GM23248 (cell line): Measurements from ENCODE around the gene FAM83E. TPM values are rescaled to one million over a fixed set of nuclear protein-coding genes. Genes with fewer than 3 reads are reported as not detected.
"Not testable (repeated sequence)": the region's sequence is repeated elsewhere in the genome, so short reads cannot be mapped to it uniquely, and the experiment has no call there.

ENCODE experiments used
- DNase-seq: peaks from one replicate; pipeline ENCODE4 v3.0.0-alpha.2; 2015
- H2AFZ ChIP-seq: fragments of 200-600 bp; sonication (generic); 2 replicates; pipeline ENCODE4 v1.6.1; 2016; ENCODE audit warnings: antibody characterized with exemption
- H3F3A ChIP-seq: fragments of 200-600 bp; sonication (generic); 2 replicates; pipeline ENCODE4 v1.6.1; 2016; ENCODE audit warnings: mild to moderate bottlenecking, antibody characterized with exemption, mixed run types; ENCODE audit not compliant: insufficient read depth
- H3K27ac ChIP-seq: fragments of 200-600 bp; sonication (generic); 2 replicates; pipeline ENCODE4 v1.5.1; 2016; ENCODE audit warnings: mild to moderate bottlenecking
- H3K27me3 ChIP-seq: fragments of 200-600 bp; sonication (generic); replicated peaks from 2 replicates; pipeline ENCODE4 v1.6.1; 2016; ENCODE audit warnings: mild to moderate bottlenecking; ENCODE audit not compliant: insufficient read depth
- H3K36me3 ChIP-seq: fragments of 200-600 bp; sonication (generic); 2 replicates; pipeline ENCODE4 v1.6.1; 2016; ENCODE audit warnings: low read depth, mild to moderate bottlenecking
- H3K4me1 ChIP-seq: fragments of 200-600 bp; sonication (generic); 2 replicates; pipeline ENCODE4 v1.6.1; 2016; ENCODE audit warnings: mild to moderate bottlenecking; ENCODE audit not compliant: insufficient read depth
- H3K4me2 ChIP-seq: fragments of 200-600 bp; sonication (generic); one replicate; pipeline ENCODE4 v1.6.1; 2016; ENCODE audit warnings: mild to moderate bottlenecking; ENCODE audit not compliant: unreplicated experiment
- H3K4me3 ChIP-seq: fragments of 200-600 bp; sonication (generic); 2 replicates; pipeline ENCODE4 v1.5.1; 2016; ENCODE audit warnings: mild to moderate bottlenecking
- H3K79me2 ChIP-seq: fragments of 200-600 bp; sonication (generic); 2 replicates; pipeline ENCODE4 v1.6.1; 2016; ENCODE audit warnings: mild to moderate bottlenecking; ENCODE audit not compliant: insufficient read depth
- H3K9ac ChIP-seq: fragments of 200-600 bp; sonication (generic); 2 replicates; pipeline ENCODE4 v1.6.1; 2016; ENCODE audit warnings: mild to moderate bottlenecking
- H3K9me2 ChIP-seq: fragments of 200-600 bp; sonication (generic); 2 replicates; pipeline ENCODE4 v1.6.1; 2016; ENCODE audit warnings: mixed run types, mild to moderate bottlenecking, moderate library complexity; ENCODE audit not compliant: insufficient read depth
- H3K9me3 ChIP-seq: fragments of 200-600 bp; sonication (generic); one replicate; pipeline ENCODE4 v1.6.1; 2017; ENCODE audit warnings: low read depth
- H4K20me1 ChIP-seq: fragments of 200-600 bp; sonication (generic); 2 replicates; pipeline ENCODE4 v1.6.0; 2016; ENCODE audit not compliant: insufficient read depth
- EZH2 ChIP-seq: fragments of 200-600 bp; sonication (generic); IDR thresholded peaks from 2 replicates; pipeline ENCODE4 v1.6.1; 2018; ENCODE audit warnings: antibody characterized with exemption, mild to moderate bottlenecking; ENCODE audit not compliant: insufficient read depth, poor library complexity, severe bottlenecking
- EZH2phosphoT487 ChIP-seq: fragments of 200-600 bp; sonication (generic); IDR thresholded peaks from 2 replicates; pipeline ENCODE4 v1.6.1; 2018; ENCODE audit warnings: antibody characterized with exemption, moderate library complexity, mild to moderate bottlenecking, low read depth; ENCODE audit not compliant: insufficient read depth
- WGBS, 2 experiments: methylation state at CpG; one replicate each; pipeline ENCODE4 v1.1.6; 2015 to 2017; ENCODE audit warnings: low lambda C conversion rate in 2 of 2, low coverage in 1 of 2; ENCODE audit errors: missing lambda C conversion rate in 2 of 2; 5-methylcytosine and 5-hydroxymethylcytosine counted together
- in situ Hi-C: fragments of 300-500 bp; cut with MboI; formaldehyde crosslinking; loops from 2 replicates; pipeline ENCODE4 v1.15.0; 2020
- polyA plus RNA-seq: library from polyadenylated mRNA; unstranded; fragments of >200 nt; fragmentation: Nextera tagmentation; extraction: Ambion mirVana; gene quantifications from 2 replicates; pipeline ENCODE4 v1.2.1, GENCODE V29; 2016
- total RNA-seq: library from RNA; depleted of rRNA; stranded (reverse); fragments of >200 nt; shearing (Covaris generic); gene quantifications from 2 replicates; pipeline ENCODE4 v1.2.3, GENCODE V29; 2014

FAM83E gene
- total and polyA plus RNA-seq, 2 experiments from 2014 or later = not detected

- Histone ChIP-seq H3K4me3 (no peak overlapping the region), H3K27ac (no peak overlapping the region), H3F3A (peaks cover 18% of the 10 kb centered on the region), H3K9ac (no peak overlapping the region), H3K27me3 (no peaks in the 10 kb centered on the region), H2AFZ (0 out of 2 replicates have a peak overlapping the region, but pooled peaks have one; percentile 13), H3K4me2 (peak overlapping the region; percentile 45), H3K79me2 (no peaks in the 10 kb centered on the region), H3K36me3 (no peaks in the 10 kb centered on the region), H4K20me1 (no peaks in the 10 kb centered on the region), H3K9me2 (no peaks in the 10 kb centered on the region), H3K4me1 (peaks cover 5% of the 10 kb centered on the region; the same call in 1 of the 2 replicates), H3K9me3 (no peaks in the 10 kb centered on the region)
- WGBS, 2 experiments = 63 to 65% methylated on average over 35 of the region's 35 CpGs
- in situ Hi-C loops = no loop called here
- peak; percentile 84 for DNase-seq
- TF ChIP-seq EZH2 (no peak), EZH2phosphoT487 (no peak)
Observed at GRCh38 chr19:48660852-48661710, 46.2 kb upstream of the FAM83E start.

- no peak overlapping the region for H3K27ac ChIP-seq
- peak; percentile 43 for DNase-seq
- no peak overlapping the region for H3K4me2 ChIP-seq
- no peaks in the 10 kb centered on the region for H3K9me2 ChIP-seq
- 77 to 79% methylated on average over 5 of the region's 5 CpGs for WGBS, 2 experiments
- H3K9ac ChIP-seq = no peak overlapping the region
- H3K4me3 ChIP-seq = no peak overlapping the region
- no peaks in the 10 kb centered on the region for H3K27me3 ChIP-seq
- TF ChIP-seq EZH2 (no peak), EZH2phosphoT487 (no peak)
- no peak overlapping the region for H2AFZ ChIP-seq
- no peaks in the 10 kb centered on the region for H3K36me3 ChIP-seq
- peaks cover 5% of the 10 kb centered on the region; the same call in 1 of the 2 replicates for H3K4me1 ChIP-seq
- peaks cover 18% of the 10 kb centered on the region for H3F3A ChIP-seq
- no peaks in the 10 kb centered on the region for H4K20me1 ChIP-seq
- H3K79me2 ChIP-seq = no peaks in the 10 kb centered on the region
- in situ Hi-C loops = no loop called here
- H3K9me3 ChIP-seq = no peaks in the 10 kb centered on the region
Observed at GRCh38 chr19:48659768-48660167, 44.9 kb upstream of the FAM83E start.

GRCh38 chr19:48658483-48658882, 43.6 kb upstream of the FAM83E start:
- H4K20me1 ChIP-seq = no peaks in the 10 kb centered on the region
- in situ Hi-C loops = no loop called here
- no peak for DNase-seq

GRCh38 chr19:48657828-48658227, 43.0 kb upstream of the FAM83E start:
- H3K4me3 ChIP-seq, in situ Hi-C loops, H3K9ac ChIP-seq, H3K27me3 ChIP-seq, H2AFZ ChIP-seq, H3K4me2 ChIP-seq, H4K20me1 ChIP-seq, H3K9me3 ChIP-seq, H3K79me2 ChIP-seq, H3K9me2 ChIP-seq, H3K36me3 ChIP-seq, H3K27ac ChIP-seq, H3K4me1 ChIP-seq, DNase-seq: not testable (repeated sequence)
- 95 to 98% methylated on average over 5 of the region's 5 CpGs for WGBS, 2 experiments
- H3F3A ChIP-seq = peaks cover 18% of the 10 kb centered on the region

More at GRCh38 chr19:48658483-48658882, 43.6 kb upstream of the FAM83E start:
- Histone ChIP-seq H3K27ac (no peak overlapping the region), H3K9ac (no peak overlapping the region), H3K9me3 (no peaks in the 10 kb centered on the region), H3K79me2 (no peaks in the 10 kb centered on the region), H3K4me2 (no peak overlapping the region), H3K9me2 (no peaks in the 10 kb centered on the region), H3F3A (peaks cover 18% of the 10 kb centered on the region), H2AFZ (no peak overlapping the region), H3K27me3 (no peaks in the 10 kb centered on the region), H3K4me1 (peaks cover 5% of the 10 kb centered on the region; the same call in 1 of the 2 replicates), H3K4me3 (no peak overlapping the region), H3K36me3 (no peaks in the 10 kb centered on the region)
- WGBS, 2 experiments = 92 to 96% methylated on average over 6 of the region's 6 CpGs
- TF ChIP-seq EZH2phosphoT487 (no peak), EZH2 (no peak)
